HG02798 (cell line): Measurements from ENCODE around the gene TMBIM1.
A peak's percentile ranks its signal among the peaks of the same experiment; 100 is the strongest.
"Not testable (repeated sequence)": the region's sequence is repeated elsewhere in the genome, so short reads cannot be mapped to it uniquely, and the experiment has no call there.

Experiments used
- ATAC-seq: cut with Tn5 transposase; IDR thresholded peaks from one replicate; pipeline ENCODE4 v1.9.1; 2021; ENCODE audit warnings: mild to moderate bottlenecking; ENCODE audit not compliant: unreplicated experiment, poor library complexity

TMBIM1 gene

GRCh38 chr2:218319813-218320365 is 27.6 kb upstream of the TMBIM1 start:
- no peak for ATAC-seq

GRCh38 chr2:218318241-218318640 is 25.9 kb upstream of the TMBIM1 start:
- no peak for ATAC-seq

- no peak for ATAC-seq
Measured at GRCh38 chr2:218317835-218318234, 25.5 kb upstream of the TMBIM1 start.

GRCh38 chr2:218317303-218317630 is 25.0 kb upstream of the TMBIM1 start:
- no peak for ATAC-seq

GRCh38 chr2:218315397-218315796 is 23.1 kb upstream of the TMBIM1 start:
- ATAC-seq, result no peak

- ATAC-seq, result not testable (repeated sequence)
Measured at GRCh38 chr2:218314764-218315163, 22.5 kb upstream of the TMBIM1 start.

GRCh38 chr2:218313356-218313755 is 21.1 kb upstream of the TMBIM1 start:
- no peak for ATAC-seq

- no peak for ATAC-seq
Measured at GRCh38 chr2:218312267-218312756, 20.0 kb upstream of the TMBIM1 start.

- ATAC-seq, result not testable (repeated sequence)
Measured at GRCh38 chr2:218311541-218312266, 19.4 kb upstream of the TMBIM1 start.

GRCh38 chr2:218310853-218311540 is 18.7 kb upstream of the TMBIM1 start:
- ATAC-seq, result no peak

GRCh38 chr2:218307415-218308090 is 15.2 kb upstream of the TMBIM1 start:
- ATAC-seq, result no peak

GRCh38 chr2:218306184-218306920 is 14.0 kb upstream of the TMBIM1 start:
- ATAC-seq, result no peak

- no peak for ATAC-seq
Measured at GRCh38 chr2:218305383-218305782, 13.1 kb upstream of the TMBIM1 start.

GRCh38 chr2:218301176-218301819 is 9.0 kb upstream of the TMBIM1 start:
- peak; percentile 81 for ATAC-seq

- ATAC-seq, result no peak
Measured at GRCh38 chr2:218300141-218300540, 7.8 kb upstream of the TMBIM1 start.

- ATAC-seq, result no peak
Measured at GRCh38 chr2:218298314-218298875, 6.1 kb upstream of the TMBIM1 start.

GRCh38 chr2:218296847-218297246 is 4.5 kb upstream of the TMBIM1 start:
- ATAC-seq, result no peak

GRCh38 chr2:218296200-218296599 is 3.9 kb upstream of the TMBIM1 start:
- ATAC-seq, result no peak

- ATAC-seq, result no peak
Measured at GRCh38 chr2:218295029-218295428, 2.7 kb upstream of the TMBIM1 start.
